ENCODE measurements around the gene SCMH1.

GRCh38 chr1:41056907-41057306 lies 185.2 kb downstream of the SCMH1 start:
- TF ChIP-seq CTCF (IDR thresholded peaks at IDR 0.05) = no peak
- no peak for TF ChIP-seq POLR2A (IDR thresholded peaks at IDR 0.05)
